H1 (cell line): Measurements from ENCODE around the gene SLC7A10. TPM values are rescaled to one million over a fixed set of nuclear protein-coding genes. Genes with fewer than 3 reads are reported as not detected.

ENCODE experiments used
- KDM1A ChIP-seq: fragments of 200-600, 300-600 bp; sonication (generic); IDR thresholded peaks from 2 replicates; pipeline ENCODE4 v1.7.1; 2016; ENCODE audit warnings: mild to moderate bottlenecking, low read length, borderline replicate concordance
- SAP30 ChIP-seq: fragments of 300-600 bp; sonication (generic); IDR thresholded peaks from 2 replicates; pipeline ENCODE4 v1.7.1; 2012; ENCODE audit warnings: low read length, moderate library complexity, mild to moderate bottlenecking, inconsistent platforms; ENCODE audit not compliant: insufficient read depth, insufficient replicate concordance
- polyA plus RNA-seq, 7 experiments: library from polyadenylated mRNA; depleted of rRNA in 3 of 7; stranded (reverse) in 5 of 7; unstranded in 2 of 7; fragments of >200 nt in 5 of 7; fragments of 200-250 nt in 2 of 7; gene quantifications; 1 replicate in 5 of 7; 2 replicates in 1 of 7; 4 replicates in 1 of 7; pipeline versions ENCODE4 v1.2.1 to v1.2.3, GENCODE V29; 2011 to 2013; ENCODE audit warnings: missing spikeins in 2 of 7, mixed read lengths in 2 of 7
- total RNA-seq: library from RNA; stranded (reverse); fragmentation: NEBNext Ultra II Directional; extraction: Animal tissue kit (Norgen Biotek cat#: 25700); gene quantifications from 2 replicates; pipeline ENCODE4 v1.2.1, GENCODE V29; 2021

Gene SLC7A10
- total and polyA plus RNA-seq, 2 of the 8 experiments (the other 6 are each of a cell fraction or from before 2014, with no cell fraction given): 3.7 to 7.1 TPM

DNA sequence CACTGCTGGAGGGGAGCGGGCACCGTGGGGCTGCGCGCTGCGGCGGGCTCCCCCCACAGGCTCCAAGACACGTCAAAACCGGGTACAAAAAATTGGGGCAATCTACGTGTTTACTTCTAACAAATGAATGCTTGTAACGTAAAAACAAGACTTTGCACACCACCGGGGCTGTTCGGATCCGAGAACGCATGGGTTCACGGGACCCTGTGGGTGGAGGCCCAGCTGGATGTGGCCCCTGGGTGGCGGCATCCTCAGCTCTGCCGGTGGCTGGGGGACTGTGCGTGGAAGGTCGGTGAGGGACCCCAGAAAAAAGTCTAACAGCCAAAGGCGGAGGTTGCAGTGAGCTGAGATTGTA lies 10.3 kb upstream of the SLC7A10 start (continued):
- TF ChIP-seq KDM1A (no peak), SAP30 (no peak)
